DND-41 (cell line): ENCODE results near the gene AKR7A2.

Experiments
- CTCF ChIP-seq: IDR thresholded peaks from 2 replicates; pipeline ENCODE4 v1.5.1; 2012; ENCODE audit warnings: borderline replicate concordance, low read length, moderate library complexity, mild to moderate bottlenecking; ENCODE audit not compliant: poor library complexity, severe bottlenecking; ENCODE audit errors: extremely low read depth
- EZH2 ChIP-seq: IDR thresholded peaks from 3 replicates; pipeline ENCODE4 v1.6.1; 2012; ENCODE audit warnings: borderline replicate concordance, low read depth, mild to moderate bottlenecking, moderate library complexity, low read length, inconsistent platforms; ENCODE audit not compliant: severe bottlenecking

- no peak for TF ChIP-seq EZH2
- no peak for TF ChIP-seq CTCF
Observed at GRCh38 chr1:19360843-19361610, 49.1 kb upstream of the AKR7A2 start.
